ENCODE measurements around the gene ETS2.
"Not testable (repeated sequence)": the region's sequence is repeated elsewhere in the genome, so short reads cannot be mapped to it uniquely, and the experiment has no call there.

Gene ETS2

DNA sequence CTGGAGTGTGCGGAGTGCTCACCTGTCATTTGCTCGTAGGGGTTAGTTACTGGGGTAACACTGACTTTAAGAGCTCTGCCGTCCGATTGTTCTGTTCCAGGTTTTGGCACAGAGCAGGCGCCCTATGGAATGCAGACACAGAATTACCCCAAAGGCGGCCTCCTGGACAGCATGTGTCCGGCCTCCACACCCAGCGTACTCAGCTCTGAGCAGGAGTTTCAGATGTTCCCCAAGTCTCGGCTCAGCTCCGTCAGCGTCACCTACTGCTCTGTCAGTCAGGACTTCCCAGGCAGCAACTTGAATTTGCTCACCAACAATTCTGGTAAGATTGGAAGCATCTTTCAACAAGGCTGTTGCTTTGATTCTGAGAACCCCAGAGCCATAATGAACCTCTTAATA lies 12.6 kb downstream of the ETS2 start:
- no peak for DNase-seq (ENCODE audit: low spot score)

DNA sequence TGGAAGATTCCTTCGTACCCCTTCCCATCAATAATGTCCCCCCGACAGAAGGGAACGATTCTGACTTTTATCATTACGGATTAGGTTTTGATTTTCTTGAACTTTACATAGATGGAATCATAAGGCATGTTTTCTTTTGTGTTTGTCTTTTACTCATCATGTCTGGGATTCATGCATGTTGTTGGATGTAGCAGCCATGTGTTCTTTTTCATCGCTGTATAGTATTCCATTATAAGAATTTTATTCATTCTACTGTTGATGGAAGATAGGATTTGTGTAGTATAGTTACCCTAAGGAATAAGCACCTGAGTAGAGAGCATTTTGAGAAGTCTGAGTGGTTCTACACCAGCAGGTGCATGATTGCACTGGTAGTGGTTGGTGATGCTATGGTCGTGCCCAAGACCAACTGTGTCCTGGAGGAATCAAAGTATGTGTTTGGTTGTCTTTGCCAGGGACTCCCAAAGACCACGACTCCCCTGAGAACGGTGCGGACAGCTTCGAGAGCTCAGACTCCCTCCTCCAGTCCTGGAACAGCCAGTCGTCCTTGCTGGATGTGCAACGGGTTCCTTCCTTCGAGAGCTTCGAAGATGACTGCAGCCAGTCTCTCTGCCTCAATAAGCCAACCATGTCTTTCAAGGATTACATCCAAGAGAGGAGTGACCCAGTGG lies 13.5 kb downstream of the ETS2 start:
- DNase-seq (ENCODE audit: low spot score) = no peak

DNA sequence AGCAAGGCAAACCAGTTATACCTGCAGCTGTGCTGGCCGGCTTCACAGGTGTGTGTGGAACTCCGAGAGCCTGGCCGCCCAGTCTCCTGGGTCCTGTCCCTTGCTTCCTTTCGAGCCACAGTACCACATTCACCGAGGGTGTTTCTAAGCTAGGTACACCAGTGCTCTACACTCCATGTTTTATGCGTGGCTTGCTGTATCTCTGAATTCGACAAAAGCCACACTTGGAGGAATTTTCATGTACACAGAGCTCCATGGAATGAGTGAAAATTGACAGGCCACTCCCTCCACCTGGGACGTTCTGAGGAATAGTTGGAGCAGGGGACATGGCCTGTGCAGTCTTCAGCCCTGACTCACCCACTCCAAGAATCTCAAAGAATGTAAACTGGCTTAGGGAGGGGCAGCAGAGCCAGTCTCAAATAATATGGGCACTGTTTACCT lies 14.0 kb downstream of the ETS2 start:
- no peak for DNase-seq (ENCODE audit: low spot score)

DNA sequence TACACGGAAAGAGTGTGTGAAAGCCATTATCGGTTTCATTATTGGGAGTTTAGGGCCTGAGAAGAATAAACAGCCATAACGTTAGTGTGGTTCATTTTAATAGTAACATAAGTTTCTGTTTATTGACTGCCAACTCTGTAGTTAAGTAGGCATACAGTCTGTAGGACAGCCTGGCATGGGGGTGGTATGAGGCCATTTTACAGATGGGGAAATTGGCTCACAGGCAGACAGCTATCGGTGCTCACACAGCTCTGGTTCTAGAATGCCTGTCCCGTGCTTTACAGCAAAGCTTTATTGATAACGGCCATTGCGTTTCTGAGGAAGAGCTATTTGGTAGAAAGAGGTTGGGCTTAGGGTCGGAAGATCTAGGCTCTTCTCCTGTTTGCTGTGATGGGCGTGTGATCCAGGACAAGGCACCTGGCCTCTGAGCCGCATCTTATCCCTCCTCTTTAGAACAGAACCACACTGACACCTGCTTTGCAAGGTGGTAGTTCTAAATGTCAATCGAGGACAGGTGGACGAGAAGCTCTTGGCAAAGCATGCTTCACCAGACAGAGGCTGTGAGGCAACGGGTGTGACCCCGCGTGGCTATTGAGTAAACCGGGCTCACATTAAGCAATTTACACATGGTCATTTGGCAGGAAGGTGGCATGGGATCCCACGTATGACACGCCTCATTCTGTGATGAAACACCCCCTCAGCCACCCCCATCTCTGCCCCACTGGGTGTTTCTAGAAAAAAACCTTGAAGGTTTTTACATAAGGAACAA lies 14.9 kb downstream of the ETS2 start:
- no peak for DNase-seq (ENCODE audit: low spot score)

DNA sequence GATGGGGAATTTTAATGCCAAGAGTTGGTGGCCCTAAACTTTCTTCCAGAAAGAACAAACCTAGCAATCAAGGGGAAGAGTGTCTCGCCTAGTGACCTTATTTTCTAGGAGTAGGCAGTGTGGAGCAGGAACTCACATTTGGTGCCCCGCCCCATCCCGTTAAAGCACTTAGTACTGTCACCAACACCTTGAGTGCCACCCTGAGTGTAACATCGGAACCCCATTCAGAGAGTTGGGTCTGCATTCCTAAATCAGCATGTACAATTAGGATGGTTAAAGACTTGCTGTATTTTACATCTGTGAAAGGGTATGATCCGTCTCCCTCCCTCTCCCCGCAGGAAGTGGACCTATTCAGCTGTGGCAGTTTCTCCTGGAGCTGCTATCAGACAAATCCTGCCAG lies 15.5 kb downstream of the ETS2 start:
- DNase-seq (ENCODE audit: low spot score) = no peak

DNA sequence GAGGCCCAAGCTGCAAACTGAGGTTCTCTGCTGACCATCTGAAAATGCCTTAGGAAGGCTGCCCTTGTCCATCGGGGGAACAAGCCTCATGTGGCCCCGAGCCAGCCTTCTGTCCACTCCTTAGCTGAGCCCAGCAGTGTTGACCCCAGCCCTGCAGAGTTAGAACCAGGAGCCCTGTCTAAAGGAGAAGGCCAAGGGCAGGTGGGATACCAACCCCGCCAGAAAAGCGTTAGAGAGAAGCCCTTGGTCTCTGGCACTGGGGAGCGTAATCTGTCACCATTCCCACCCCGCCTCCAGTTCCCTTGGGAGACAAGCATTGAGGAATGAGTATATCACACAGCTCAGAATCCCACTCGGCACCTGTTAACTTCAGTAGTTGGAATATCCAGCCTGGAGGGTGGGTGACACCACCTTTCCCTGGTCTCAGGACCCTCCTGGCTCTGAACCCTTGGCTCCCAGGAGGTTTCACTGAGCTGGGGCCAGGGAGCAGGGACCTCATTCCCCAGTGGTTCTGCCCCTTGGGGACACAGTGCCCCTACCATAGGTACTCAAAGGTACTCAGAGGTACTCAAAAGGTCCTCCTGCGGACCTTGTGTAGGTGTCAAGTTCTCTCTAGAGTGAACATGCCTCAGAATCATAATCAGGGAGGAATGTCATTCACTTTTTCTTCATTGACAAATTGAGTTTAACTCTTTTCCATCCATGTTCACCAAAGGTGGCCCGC lies 16.4 kb downstream of the ETS2 start:
- DNase-seq (ENCODE audit: low spot score) = no peak

DNA sequence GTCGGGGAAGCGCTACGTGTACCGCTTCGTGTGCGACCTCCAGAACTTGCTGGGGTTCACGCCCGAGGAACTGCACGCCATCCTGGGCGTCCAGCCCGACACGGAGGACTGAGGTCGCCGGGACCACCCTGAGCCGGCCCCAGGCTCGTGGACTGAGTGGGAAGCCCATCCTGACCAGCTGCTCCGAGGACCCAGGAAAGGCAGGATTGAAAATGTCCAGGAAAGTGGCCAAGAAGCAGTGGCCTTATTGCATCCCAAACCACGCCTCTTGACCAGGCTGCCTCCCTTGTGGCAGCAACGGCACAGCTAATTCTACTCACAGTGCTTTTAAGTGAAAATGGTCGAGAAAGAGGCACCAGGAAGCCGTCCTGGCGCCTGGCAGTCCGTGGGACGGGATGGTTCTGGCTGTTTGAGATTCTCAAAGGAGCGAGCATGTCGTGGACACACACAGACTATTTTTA lies 17.1 kb downstream of the ETS2 start:
- no peak for DNase-seq (ENCODE audit: low spot score)

DNA sequence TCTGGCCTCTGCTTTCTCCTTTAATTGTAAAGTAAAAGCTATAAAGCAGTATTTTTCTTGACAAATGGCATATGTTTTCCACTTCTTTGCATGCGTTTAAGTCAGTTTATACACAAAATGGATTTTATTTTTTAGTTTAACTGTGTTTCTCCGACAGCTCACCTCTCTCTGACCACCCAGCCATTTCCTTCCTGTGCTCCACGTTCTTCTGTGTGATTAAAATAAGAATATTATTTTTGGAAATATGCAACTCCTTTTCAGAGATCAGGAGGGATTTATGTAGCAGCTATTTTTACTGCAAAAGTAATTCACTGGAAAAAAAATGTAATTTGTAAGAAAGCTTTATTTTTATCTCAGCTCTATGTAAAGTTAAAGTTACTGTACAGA lies 18.0 kb downstream of the ETS2 start:
- DNase-seq (ENCODE audit: low spot score) = no peak

DNA sequence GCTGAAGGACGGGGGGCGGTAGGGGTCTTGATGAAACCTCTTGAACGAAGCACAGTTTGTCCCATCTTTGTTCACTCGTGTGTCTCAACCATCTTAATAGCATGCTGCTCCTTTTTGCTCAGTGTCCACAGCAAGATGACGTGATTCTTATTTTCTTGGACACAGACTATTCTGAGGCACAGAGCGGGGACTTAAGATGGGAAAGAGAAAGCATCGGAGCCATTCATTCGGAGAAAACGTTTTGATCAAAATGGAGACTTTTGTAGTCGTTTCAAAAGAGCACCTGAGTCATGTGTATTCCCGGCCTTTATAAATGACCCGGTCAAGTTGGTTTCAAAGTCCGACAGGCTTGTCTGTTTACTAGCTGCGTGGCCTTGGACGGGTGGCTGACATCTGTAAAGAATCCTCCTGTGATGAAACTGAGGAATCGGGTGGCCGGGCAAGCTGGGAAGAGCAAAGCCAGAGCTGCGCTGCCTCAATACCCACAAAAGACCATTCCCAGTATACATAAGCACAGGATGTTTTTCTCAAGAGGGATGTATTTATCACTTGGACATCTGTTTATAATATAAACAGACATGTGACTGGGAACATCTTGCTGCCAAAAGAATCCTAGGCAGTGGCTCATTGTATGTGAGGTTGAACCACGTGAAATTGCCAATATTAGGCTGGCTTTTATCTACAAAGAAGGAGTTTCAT lies 18.5 kb downstream of the ETS2 start:
- no peak for DNase-seq (ENCODE audit: low spot score)

DNA sequence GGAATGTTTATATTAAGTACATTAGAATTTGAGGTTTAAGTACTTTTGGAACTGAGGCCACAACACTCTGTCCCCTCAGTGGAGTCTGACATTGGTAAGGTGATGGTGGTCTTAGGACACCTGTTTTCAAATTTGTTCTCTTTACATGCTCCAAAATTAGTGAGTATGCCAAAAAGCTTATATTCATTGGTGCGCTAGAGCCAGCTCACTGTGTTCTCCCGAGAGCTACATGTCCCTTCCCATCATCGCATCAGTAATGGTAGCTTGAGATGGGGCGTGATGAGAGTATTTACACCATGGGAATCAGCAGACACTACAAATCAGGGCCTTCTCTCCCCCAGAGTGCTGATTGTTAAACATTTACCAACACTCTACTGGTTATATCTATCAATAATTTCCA lies 19.5 kb downstream of the ETS2 start:
- DNase-seq (ENCODE audit: low spot score) = no peak

DNA sequence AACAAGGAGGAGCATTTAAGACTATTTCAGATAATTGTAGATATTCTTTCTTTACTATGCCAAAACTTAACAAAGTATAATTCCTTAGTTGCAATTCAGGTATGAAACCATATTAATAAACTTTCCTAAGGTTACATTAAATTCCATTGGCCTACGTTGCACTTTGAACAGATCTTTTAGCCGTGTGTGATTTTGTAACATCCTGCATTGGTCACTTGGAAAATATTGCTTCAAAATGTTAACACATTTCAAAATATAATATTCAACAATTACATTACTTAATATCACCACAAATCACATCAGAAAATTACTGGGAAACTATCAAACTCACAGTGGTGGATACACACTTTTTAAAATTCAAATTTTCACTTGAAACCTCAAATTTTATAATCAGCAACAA lies 20.2 kb downstream of the ETS2 start:
- DNase-seq (ENCODE audit: low spot score) = no peak

DNA sequence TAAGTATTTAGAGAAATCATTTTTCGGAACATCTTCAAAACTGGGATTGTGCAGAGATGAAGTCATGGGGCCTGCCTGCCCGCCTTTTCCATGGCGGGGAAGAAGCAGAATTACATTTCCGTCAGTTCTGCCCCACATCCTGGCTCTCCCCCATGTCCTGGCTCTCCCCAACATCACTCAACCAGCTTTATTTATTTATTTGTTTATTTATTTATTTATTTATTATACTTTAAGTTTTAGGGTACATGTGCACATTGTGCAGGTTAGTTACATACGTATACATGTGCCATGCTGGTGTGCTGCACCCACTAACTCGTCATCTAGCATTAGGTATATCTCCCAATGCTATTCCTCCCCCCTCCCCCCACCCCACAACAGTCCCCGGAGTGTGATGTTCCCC lies 22.4 kb downstream of the ETS2 start:
- not testable (repeated sequence) for DNase-seq (ENCODE audit: low spot score)

DNA sequence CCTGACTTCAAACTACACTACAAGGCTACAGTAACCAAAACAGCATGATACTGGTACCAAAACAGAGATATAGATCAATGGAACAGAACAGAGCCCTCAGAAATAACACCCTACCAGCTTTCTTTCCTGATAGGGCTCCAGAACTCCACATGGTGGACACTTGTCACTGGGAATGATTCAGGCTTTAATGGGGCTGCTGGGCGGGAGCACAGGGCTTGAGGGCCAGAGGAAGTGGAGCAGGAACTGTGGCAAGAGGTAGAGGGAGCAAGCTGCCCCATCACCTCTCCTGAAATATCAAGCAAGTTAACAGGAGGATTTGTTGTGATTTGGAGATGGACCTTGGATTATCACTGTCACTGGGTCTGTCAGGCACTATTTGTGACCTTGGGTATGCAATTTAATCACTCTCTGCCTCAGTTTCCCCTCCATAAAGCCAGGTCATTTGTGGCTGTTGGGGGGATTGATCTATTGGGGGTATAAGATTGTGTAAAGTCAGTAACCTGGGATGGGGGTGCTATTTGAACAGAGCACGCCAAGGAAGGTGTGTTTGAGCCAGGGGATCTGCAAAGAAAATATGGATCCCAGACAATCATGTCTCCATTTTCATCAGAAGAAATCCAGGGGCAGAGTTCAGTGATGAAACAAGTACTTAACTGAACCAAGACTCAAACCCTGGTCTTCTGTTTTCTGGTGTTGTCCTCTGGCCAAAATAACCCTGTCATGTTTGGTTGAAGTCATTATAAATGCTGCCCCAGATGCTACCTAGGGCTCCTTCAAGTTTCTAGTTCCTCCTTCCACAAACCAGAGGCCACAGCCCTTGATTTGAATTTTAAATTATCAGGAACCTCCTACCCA lies 25.2 kb downstream of the ETS2 start:
- no peak for DNase-seq (ENCODE audit: low spot score)

DNA sequence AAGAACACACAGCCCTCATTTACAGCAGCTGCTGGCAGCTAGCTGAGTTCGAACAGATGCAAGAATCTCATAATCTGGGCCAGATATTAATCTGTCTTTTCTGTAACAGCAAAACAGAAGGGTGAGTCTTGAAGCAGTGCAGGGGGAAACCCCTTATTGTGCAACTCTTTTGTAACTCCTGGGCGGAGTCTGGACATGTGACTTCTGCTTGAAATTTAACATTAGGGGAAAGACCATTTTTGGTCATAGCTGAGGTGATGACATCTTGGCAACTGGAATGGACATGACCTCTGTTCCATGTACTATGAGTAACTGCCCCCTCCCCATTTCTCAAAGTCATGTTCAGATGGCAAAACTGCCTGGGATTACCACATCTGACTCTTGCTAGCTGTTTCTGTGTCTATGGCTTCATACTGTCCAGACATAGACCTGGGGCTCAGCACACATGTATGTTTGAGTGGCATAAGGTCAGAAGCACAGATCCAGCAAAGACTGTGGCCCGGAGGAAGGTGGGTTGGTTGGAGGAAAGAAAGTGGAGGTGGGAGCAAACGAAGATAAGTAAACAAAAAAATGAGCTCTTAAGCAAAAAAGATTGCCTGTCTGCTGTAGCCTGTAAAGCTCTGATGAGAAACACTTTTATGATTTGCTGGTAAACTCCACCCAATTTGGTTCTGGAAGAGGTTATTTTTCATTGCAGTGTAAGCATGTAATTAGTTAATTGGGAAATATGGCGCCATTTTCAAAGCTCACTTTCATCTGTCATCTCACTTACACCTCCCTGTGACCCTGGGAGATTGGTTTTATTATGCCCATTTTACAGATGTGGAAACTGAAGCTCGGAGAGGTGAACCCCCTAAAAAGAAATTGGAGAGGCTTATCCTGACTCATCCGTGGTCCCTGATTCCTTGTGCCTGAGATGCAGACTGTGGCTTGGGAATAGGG lies 26.1 kb downstream of the ETS2 start:
- DNase-seq (ENCODE audit: low spot score) = peak; percentile 65

DNA sequence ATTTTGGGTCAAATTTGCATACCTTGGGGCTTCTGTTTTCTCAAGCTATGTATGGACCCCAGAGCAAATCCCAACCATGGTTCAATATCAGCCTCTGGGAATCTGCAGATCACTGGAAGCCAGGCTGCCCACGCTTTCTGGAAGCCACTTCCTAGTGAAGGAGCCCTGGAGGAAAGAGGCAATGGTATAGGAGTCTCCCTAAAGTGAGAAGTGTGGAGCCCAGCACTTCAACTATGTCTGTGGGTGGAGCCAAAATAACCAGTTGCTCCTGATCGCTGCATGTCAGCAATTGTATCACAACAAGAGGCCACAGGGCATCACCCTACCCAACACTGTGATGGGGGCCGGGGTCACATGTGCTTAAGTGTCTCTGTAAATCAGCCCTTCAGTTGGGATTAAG lies 26.9 kb downstream of the ETS2 start:
- DNase-seq (ENCODE audit: low spot score) = no peak

DNA sequence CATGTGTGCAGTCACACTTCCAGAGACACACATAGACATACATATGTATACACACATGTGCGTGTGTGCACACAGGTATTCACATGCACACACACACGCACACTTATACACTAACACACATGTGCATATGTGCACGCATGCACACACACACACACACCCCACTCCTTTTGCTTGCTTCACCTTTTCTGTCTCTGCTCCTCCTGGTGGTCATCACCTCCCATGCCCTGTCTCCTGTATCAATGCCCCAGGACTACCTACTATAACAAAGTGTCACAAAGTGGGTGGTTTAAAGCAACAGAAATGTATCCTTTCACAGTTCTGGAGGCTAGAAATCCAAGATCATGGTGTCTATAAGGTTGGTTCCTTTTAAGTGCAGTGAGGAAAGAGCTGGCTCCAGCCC lies 27.4 kb downstream of the ETS2 start:
- DNase-seq (ENCODE audit: low spot score) = no peak

DNA sequence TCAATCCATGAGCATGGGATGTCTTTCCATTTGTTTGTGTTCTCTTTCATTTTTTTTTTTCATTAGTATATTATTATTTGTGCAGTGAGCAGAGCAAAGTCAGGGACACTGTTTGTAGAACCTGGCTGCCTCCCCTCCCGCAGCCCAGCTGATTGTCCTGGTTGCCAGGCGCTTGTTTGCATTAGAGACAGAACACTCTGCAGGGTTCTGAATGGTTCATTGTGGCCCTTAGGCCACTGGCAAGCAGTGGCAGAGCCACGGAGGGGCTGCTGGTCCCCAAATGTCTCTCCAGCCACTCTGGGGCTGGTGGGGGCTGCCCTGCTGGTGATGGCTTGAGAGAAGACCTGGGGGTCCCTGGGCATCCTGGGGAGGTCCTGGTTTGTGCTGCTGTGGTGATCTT lies 29.0 kb downstream of the ETS2 start:
- no peak for DNase-seq (ENCODE audit: low spot score)

DNA sequence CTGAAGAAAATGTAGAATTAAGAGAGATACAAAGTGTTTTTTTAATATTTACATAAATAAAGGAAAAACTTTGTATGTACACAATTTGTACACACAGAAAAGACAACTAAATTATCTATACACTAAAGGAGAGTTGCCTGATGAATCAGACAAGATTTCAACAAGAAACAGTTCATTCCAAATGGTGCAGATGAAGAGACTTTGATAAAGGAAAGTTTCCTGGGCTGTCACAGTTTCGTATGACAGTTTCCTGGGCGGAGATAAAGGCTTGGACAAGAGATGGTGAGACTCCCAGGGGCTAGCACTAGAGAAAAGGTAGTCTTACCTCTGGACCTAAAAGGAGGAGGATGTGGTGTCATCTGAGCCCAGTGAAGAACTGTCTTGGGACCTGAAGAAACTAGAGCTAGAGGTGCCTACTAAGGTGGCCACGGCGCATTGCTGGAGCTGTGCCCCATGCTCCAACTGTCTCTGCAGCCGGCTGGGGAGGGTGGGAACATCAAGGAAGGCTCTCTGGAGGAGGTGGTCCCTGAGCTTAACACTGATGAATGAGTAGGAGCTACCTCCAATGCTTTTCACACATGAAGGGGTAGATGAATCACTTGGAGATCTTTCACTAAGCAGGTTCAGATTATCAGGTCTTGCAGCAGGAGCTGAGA lies 32.2 kb downstream of the ETS2 start:
- DNase-seq (ENCODE audit: low spot score) = no peak

DNA sequence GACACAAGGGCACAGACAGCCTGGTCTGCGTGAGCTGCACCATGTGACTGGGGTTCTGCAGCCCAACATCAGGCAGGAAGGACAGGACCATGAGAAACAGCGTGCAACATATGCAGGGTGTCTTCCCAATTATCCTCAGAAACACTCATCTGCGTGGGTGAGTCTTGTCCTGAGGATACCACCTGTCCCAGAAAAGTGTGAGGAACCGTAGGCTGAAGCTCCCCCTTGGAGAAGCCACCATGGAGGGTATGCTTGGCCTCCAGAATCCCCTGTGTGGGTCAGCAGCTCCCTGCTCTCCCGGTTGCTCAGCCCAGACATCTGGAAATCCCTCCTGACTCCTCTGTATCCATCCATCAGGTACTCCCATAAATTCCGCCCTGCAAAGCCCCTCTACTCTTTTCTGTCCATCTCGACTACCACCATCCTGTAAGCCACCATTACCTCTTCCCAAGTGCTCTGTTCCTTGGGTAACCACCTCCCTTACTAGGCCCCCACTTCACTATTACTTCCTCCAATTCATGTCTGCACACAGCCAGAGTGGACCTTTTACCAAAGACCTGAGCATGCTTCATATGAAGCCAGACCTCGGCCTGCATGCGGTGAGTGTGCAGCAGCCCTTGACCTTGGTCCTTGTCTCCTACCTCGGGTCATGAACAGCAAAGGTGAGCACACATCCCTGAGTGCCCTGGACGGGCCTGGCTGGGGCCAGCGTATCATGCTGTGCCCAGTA lies 33.0 kb downstream of the ETS2 start:
- DNase-seq (ENCODE audit: low spot score) = no peak
